Measurements from ENCODE around the gene CSPG4.
"Not testable (repeated sequence)": the region's sequence is repeated elsewhere in the genome, so short reads cannot be mapped to it uniquely, and the experiment has no call there.

The CSPG4 gene

DNA sequence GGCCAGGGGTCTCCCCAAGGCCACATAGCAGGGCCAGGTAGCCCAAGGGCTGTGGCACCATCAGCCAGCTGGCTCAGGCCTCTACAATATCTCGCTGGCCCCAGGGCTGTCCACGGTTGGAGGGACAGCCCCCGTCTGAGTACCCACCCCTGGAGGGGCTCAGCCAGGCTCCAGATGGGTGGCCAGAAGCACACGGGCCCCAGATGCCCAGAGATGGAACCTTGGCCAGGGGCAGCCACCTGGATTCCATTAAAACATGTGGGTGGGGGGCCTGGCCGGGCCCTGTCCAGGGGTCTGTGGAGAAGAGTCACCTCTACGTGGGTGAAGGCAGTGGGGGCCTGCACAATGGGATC, 8.4 kb downstream of the CSPG4 start:
- no peaks in the 10 kb centered on the region for H3F3A ChIP-seq (ENCODE audit: insufficient read depth, low read length)
- no peak for TF ChIP-seq EZH2 (IDR thresholded peaks at IDR 0.05; ENCODE audit: borderline replicate concordance, low read length)
- TF ChIP-seq, protein P1, sequence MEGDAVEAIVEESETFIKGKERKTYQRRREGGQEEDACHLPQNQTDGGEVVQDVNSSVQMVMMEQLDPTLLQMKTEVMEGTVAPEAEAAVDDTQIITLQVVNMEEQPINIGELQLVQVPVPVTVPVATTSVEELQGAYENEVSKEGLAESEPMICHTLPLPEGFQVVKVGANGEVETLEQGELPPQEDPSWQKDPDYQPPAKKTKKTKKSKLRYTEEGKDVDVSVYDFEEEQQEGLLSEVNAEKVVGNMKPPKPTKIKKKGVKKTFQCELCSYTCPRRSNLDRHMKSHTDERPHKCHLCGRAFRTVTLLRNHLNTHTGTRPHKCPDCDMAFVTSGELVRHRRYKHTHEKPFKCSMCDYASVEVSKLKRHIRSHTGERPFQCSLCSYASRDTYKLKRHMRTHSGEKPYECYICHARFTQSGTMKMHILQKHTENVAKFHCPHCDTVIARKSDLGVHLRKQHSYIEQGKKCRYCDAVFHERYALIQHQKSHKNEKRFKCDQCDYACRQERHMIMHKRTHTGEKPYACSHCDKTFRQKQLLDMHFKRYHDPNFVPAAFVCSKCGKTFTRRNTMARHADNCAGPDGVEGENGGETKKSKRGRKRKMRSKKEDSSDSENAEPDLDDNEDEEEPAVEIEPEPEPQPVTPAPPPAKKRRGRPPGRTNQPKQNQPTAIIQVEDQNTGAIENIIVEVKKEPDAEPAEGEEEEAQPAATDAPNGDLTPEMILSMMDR (IDR thresholded peaks at IDR 0.05; ENCODE audit: low read length) = no peak
- H3K27me3 ChIP-seq (ENCODE audit: insufficient read depth, low read length) = peaks cover 3% of the 10 kb centered on the region; the same call in 1 of the 2 replicates
- no peaks in the 10 kb centered on the region for H3K9me3 ChIP-seq (ENCODE audit: low read length)
- H3K9me2 ChIP-seq (ENCODE audit: low read depth, low read length) = no peaks in the 10 kb centered on the region
- no peaks in the 10 kb centered on the region for H3K4me1 ChIP-seq (ENCODE audit: insufficient read depth, low read length, severe bottlenecking)
- H3K9ac ChIP-seq (ENCODE audit: low read length) = no peak overlapping the region
- no peak overlapping the region for H2AFZ ChIP-seq (ENCODE audit: low read length)
- no peak overlapping the region for H3K27ac ChIP-seq (ENCODE audit: low read depth, low read length, poor library complexity, severe bottlenecking)
- H4K20me1 ChIP-seq (ENCODE audit: insufficient read depth, low read length) = no peaks in the 10 kb centered on the region
- H3K4me2 ChIP-seq (ENCODE audit: low read length) = no peak overlapping the region
- no peaks in the 10 kb centered on the region for H3K36me3 ChIP-seq (ENCODE audit: insufficient read depth, low read length)
- H3K4me3 ChIP-seq (ENCODE audit: low read depth, low read length, poor library complexity, severe bottlenecking) = no peak overlapping the region
- no peaks in the 10 kb centered on the region for H3K79me2 ChIP-seq (ENCODE audit: insufficient read depth, low read length)

DNA sequence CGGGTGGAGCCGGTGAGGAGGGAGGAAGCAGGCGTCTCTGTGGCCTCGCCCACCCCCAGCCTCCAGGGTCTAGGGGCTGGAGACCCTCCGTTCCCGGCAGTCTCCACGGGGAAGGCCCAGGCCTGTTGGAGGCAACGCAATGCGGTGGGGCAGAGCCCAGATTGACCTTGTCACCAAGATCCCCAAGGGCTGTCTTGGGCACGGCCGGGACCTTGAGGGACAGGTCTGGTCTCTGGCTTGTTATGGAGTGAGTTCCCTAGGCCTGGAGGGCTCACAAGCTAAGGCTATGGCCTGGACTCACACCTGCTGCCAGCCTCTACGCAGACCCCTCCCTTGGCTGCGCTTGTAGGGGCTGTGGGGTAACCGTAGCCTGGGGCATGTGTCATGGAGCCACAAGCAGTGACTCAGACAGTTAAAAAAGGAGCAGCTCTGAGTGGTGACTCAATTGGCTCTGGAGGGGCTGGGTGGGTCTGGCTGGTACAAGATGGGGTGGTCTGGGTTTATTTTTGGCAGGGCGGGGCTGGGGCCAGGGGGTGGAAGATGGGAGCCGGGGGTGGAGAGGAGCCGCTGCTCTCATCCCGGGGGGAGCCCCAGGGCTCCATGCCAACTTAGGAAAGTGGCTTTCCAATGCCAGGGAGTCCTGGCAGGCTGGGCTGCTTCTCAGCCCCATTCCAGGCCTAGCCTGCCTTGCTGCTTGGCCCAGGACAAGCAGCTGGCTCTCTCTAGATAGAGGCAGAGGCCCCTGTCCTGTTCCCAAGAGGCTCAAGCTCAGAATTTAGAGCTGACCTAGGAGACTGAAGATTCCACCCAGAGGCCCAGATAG, 9.0 kb downstream of the CSPG4 start:
- H3K9ac ChIP-seq (ENCODE audit: low read length); H3K9me3 ChIP-seq (ENCODE audit: low read length); H3K27me3 ChIP-seq (ENCODE audit: insufficient read depth, low read length); H3K4me2 ChIP-seq (ENCODE audit: low read length); H2AFZ ChIP-seq (ENCODE audit: low read length); H3K4me3 ChIP-seq (ENCODE audit: low read depth, low read length, poor library complexity, severe bottlenecking); H3K27ac ChIP-seq (ENCODE audit: low read depth, low read length, poor library complexity, severe bottlenecking); H3K36me3 ChIP-seq (ENCODE audit: insufficient read depth, low read length); H3K79me2 ChIP-seq (ENCODE audit: insufficient read depth, low read length); H3F3A ChIP-seq (ENCODE audit: insufficient read depth, low read length); H3K4me1 ChIP-seq (ENCODE audit: insufficient read depth, low read length, severe bottlenecking); H3K9me2 ChIP-seq (ENCODE audit: low read depth, low read length); H4K20me1 ChIP-seq (ENCODE audit: insufficient read depth, low read length): not testable (repeated sequence)

DNA sequence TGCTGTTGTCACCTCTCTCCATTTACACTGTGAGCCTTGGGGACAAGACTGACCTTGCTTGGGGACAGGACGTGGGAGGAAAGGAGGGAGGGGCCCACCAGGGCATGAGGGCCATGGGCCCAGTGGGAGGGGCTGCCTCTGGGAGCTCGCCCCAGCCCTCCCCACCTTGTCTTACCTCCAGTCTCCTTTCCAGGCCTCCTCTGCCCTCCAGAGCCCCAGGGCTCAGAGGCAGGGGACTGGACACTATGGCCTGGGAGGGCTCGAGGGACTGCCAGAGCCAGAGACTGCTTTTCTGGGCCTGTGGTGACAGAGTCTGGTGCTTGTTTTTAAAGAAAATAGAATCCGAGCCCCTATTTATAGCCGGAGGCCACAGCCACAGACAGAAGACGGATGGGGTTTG, 10.2 kb downstream of the CSPG4 start:
- Histone ChIP-seq H3K36me3 (ENCODE audit: insufficient read depth, low read length) (no peaks in the 10 kb centered on the region), H3K79me2 (ENCODE audit: insufficient read depth, low read length) (no peaks in the 10 kb centered on the region), H3K4me3 (ENCODE audit: low read depth, low read length, poor library complexity, severe bottlenecking) (no peak overlapping the region), H3K27me3 (ENCODE audit: insufficient read depth, low read length) (peaks cover 3% of the 10 kb centered on the region; the same call in 1 of the 2 replicates), H3K9me2 (ENCODE audit: low read depth, low read length) (no peaks in the 10 kb centered on the region), H3F3A (ENCODE audit: insufficient read depth, low read length) (no peaks in the 10 kb centered on the region), H3K27ac (ENCODE audit: low read depth, low read length, poor library complexity, severe bottlenecking) (no peak overlapping the region), H3K4me1 (ENCODE audit: insufficient read depth, low read length, severe bottlenecking) (no peaks in the 10 kb centered on the region), H3K9me3 (ENCODE audit: low read length) (no peaks in the 10 kb centered on the region), H4K20me1 (ENCODE audit: insufficient read depth, low read length) (no peaks in the 10 kb centered on the region), H3K9ac (ENCODE audit: low read length) (no peak overlapping the region), H2AFZ (ENCODE audit: low read length) (no peak overlapping the region), H3K4me2 (ENCODE audit: low read length) (no peak overlapping the region)
- TF ChIP-seq, protein P1 (IDR thresholded peaks at IDR 0.05; ENCODE audit: low read length) = no peak
- TF ChIP-seq EZH2 (IDR thresholded peaks at IDR 0.05; ENCODE audit: borderline replicate concordance, low read length) = no peak

DNA sequence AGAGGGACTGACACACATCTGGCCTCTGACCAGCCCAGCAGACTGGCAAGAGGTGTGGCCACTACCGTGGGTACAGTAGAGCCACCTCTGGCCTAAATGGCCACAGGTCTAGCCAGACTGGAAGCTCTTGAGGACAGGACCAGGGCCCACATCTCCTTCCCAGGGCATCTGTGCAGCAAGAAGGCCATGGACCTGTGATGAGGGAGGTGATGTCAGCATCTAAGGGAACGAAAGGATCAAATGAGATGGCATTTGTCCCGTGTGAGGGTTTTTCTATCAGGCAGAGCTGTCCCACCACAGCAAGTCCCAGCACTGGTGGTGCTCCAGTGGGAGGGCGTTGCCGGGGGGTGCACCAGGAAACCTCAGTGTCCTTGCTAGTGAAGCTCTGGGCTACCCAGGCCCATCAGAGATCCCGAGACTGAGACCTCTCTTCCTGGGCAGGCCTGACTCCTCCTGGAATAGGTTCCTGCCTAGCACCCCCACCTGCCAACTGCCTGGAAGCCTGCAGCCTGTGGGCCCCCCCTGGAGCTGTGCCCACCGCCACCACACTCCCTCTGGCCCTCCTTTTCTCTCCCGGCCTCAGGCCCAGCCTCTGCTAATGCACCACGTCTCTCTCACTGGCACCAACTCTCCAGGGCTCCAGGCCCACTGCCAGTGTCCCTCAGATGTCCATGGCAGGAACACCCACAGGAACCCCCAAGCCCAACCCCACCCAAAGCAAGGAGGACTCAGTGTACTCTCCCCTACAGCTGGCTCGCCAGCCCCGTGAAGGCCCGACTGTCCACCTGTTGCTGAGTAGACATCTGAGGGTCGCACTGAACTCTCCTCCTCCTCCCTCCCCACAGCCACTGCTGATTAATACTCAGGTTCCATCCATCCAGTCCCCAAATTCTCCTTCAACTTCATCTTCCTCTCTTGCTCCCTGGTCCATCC, 11.3 kb downstream of the CSPG4 start:
- H3K4me2 ChIP-seq (ENCODE audit: low read length); H2AFZ ChIP-seq (ENCODE audit: low read length); H3K9me3 ChIP-seq (ENCODE audit: low read length); H3K4me3 ChIP-seq (ENCODE audit: low read depth, low read length, poor library complexity, severe bottlenecking); H3K79me2 ChIP-seq (ENCODE audit: insufficient read depth, low read length); H3F3A ChIP-seq (ENCODE audit: insufficient read depth, low read length); H3K4me1 ChIP-seq (ENCODE audit: insufficient read depth, low read length, severe bottlenecking); H4K20me1 ChIP-seq (ENCODE audit: insufficient read depth, low read length); H3K9me2 ChIP-seq (ENCODE audit: low read depth, low read length); H3K27me3 ChIP-seq (ENCODE audit: insufficient read depth, low read length); H3K9ac ChIP-seq (ENCODE audit: low read length); H3K27ac ChIP-seq (ENCODE audit: low read depth, low read length, poor library complexity, severe bottlenecking); H3K36me3 ChIP-seq (ENCODE audit: insufficient read depth, low read length): not testable (repeated sequence)

DNA sequence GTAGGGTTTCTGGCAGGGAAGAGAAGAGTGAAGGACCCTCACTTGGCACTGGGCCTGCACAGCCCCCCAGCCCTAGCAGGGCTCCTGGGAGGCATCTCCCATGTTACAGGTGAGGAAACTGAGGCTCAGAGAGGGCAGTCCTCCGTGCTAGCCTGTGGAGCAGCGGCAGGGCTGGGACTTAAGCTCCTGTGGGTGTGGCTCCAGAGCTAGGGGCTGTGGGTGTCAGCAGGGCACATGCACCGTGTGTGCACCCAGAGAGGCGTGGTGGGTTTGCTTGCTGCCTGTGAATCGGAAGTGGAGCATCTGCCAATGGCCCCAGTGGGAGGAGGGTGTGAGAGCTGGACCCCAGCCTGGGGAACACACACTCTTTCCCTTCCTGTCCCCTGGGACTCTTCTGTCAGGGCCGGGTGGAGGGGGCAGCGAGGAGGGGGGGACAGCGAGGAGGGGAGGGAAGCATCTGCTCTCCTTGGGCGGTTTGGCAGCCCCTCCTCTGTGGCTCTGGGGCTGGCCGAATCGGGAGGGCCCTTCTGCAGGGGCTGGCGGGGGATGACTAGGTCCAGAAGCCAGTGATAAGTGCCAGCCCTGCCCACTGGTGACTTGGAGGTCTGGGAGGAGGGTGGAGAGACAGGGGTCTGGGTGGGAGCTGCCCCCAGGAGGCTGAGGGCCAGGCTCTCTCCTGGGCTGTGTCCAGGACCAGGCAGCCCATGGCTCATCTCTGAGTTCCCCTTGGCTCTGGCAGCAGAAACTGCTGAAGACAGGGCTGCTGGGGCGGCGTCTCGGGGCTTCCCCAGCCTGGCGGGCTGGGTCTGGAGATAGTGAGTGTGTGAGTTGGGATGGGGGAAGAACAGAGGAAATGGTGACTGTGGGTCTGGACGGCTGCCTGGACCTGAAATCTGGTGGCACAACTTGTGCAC, 12.4 kb downstream of the CSPG4 start:
- not testable (repeated sequence) for H3K36me3 ChIP-seq (ENCODE audit: insufficient read depth, low read length); H3K9ac ChIP-seq (ENCODE audit: low read length); H3F3A ChIP-seq (ENCODE audit: insufficient read depth, low read length); H3K27ac ChIP-seq (ENCODE audit: low read depth, low read length, poor library complexity, severe bottlenecking); H2AFZ ChIP-seq (ENCODE audit: low read length); H4K20me1 ChIP-seq (ENCODE audit: insufficient read depth, low read length); H3K4me1 ChIP-seq (ENCODE audit: insufficient read depth, low read length, severe bottlenecking); H3K9me2 ChIP-seq (ENCODE audit: low read depth, low read length); H3K27me3 ChIP-seq (ENCODE audit: insufficient read depth, low read length); H3K4me3 ChIP-seq (ENCODE audit: low read depth, low read length, poor library complexity, severe bottlenecking); H3K9me3 ChIP-seq (ENCODE audit: low read length); H3K79me2 ChIP-seq (ENCODE audit: insufficient read depth, low read length); H3K4me2 ChIP-seq (ENCODE audit: low read length)

All from OCI-LY1 (cell line).